ENCODE results near the gene DPF1. TPM values are rescaled to one million over a fixed set of nuclear protein-coding genes. Genes with fewer than 3 reads are reported as not detected.
"Not testable (repeated sequence)": the region's sequence is repeated elsewhere in the genome, so short reads cannot be mapped to it uniquely, and the experiment has no call there.

Gene DPF1
- total and polyA plus RNA-seq, 2 donors (not counting 1 experiment from before 2014, with no cell fraction given): not detected

GRCh38 chr19:38231918-38232317 is 7.9 kb upstream of the DPF1 start:
- peaks cover 0 to 14% (median 0%) of the 10 kb centered on the region in 3 donors for H3K9me3 ChIP-seq (ENCODE audit: control extremely low read depth in 1 of 3, control insufficient read depth in 2 of 3, insufficient read depth in 1 of 3, low read length in 2 of 3)
- peaks cover 0 to 62% (median 17%) of the 10 kb centered on the region in 4 experiments for H3K27me3 ChIP-seq (replicated peaks in 1 of 4; ENCODE audit: control extremely low read depth in 1 of 4, control insufficient read depth in 3 of 4, insufficient read depth in 4 of 4, low read length in 3 of 4)
- intact Hi-C loops (cut with micrococcal nuclease): no loop called here
- POLR2A ChIA-PET: no interaction called here
- H3K4me3 ChIP-seq (ENCODE audit: control extremely low read depth in 1 of 5, extremely low read depth in 1 of 5, insufficient read depth in 1 of 5, low read depth in 2 of 5, low read length in 4 of 5): no peak overlapping the region
- no peak overlapping the region for H3K4me2 ChIP-seq (replicated peaks; ENCODE audit: low read depth, low read length, poor library complexity, severe bottlenecking)
- H3K9me3 Mint-ChIP-seq (ENCODE audit: insufficient read depth): no peaks in the 10 kb centered on the region
- no peaks in the 10 kb centered on the region for H4K20me1 ChIP-seq (ENCODE audit: control insufficient read depth, insufficient read depth, low read length, poor library complexity, severe bottlenecking)
- WGBS (ENCODE audit: insufficient coverage): 88% methylated on average over 5 of the region's 7 CpGs
- H3K4me3 Mint-ChIP-seq: no peak overlapping the region
- peaks cover 25% of the 10 kb centered on the region for H3K27me3 Mint-ChIP-seq
- no peaks in the 10 kb centered on the region for H3K79me2 ChIP-seq (ENCODE audit: control insufficient read depth, insufficient read depth, low read length)
- no peak overlapping the region for H3K27ac Mint-ChIP-seq
- no peak for ATAC-seq (ENCODE audit: low read depth)
- H3K9ac ChIP-seq (ENCODE audit: low read length): no peak overlapping the region
- no peak for DNase-seq
- CTCF ChIA-PET: interaction anchor here (0.6 to 2.5 kb wide), 5 partner anchors 11 to 332 kb away, joined by 3 to 10 read pairs (median 5); partner anchors contain the start of gene CATSPERG
- no peaks in the 10 kb centered on the region for H3K36me3 ChIP-seq (replicated peaks in 1 of 2; ENCODE audit: control extremely low read depth in 1 of 2, control insufficient read depth in 1 of 2, extremely low read depth in 1 of 2, insufficient read depth in 2 of 2, low read length in 1 of 2)
- no peak overlapping the region for H2AFZ ChIP-seq (ENCODE audit: insufficient read depth, low read depth, low read length, poor library complexity, severe bottlenecking)
- H3K27ac ChIP-seq (ENCODE audit: low read length in 2 of 2): no peak overlapping the region
- H3K4me1 ChIP-seq (ENCODE audit: control insufficient read depth in 2 of 2, insufficient read depth in 2 of 2, low read length in 2 of 2): peaks cover 17 to 21% of the 10 kb centered on the region in 2 donors
- TF ChIP-seq CTCF (IDR thresholded peaks at IDR 0.05) (no peak), EZH2 (IDR thresholded peaks at IDR 0.05; ENCODE audit: borderline replicate concordance, insufficient read depth, low read depth, low read length, poor library complexity, severe bottlenecking) (no peak)
- H3K4me1 Mint-ChIP-seq: peaks cover 16% of the 10 kb centered on the region

- H3K9me3 Mint-ChIP-seq (ENCODE audit: insufficient read depth); H3K4me2 ChIP-seq (replicated peaks; ENCODE audit: low read depth, low read length, poor library complexity, severe bottlenecking); H3K79me2 ChIP-seq (ENCODE audit: control insufficient read depth, insufficient read depth, low read length); H3K27ac Mint-ChIP-seq; H3K36me3 ChIP-seq (replicated peaks in 1 of 2; ENCODE audit: control extremely low read depth in 1 of 2, control insufficient read depth in 1 of 2, extremely low read depth in 1 of 2, insufficient read depth in 2 of 2, low read length in 1 of 2); H4K20me1 ChIP-seq (ENCODE audit: control insufficient read depth, insufficient read depth, low read length, poor library complexity, severe bottlenecking); H3K4me3 ChIP-seq (ENCODE audit: control extremely low read depth in 1 of 5, extremely low read depth in 1 of 5, insufficient read depth in 1 of 5, low read depth in 2 of 5, low read length in 4 of 5); DNase-seq; ATAC-seq (ENCODE audit: low read depth); H3K9ac ChIP-seq (ENCODE audit: low read length); H3K27ac ChIP-seq (ENCODE audit: low read length in 2 of 2); H2AFZ ChIP-seq (ENCODE audit: insufficient read depth, low read depth, low read length, poor library complexity, severe bottlenecking); intact Hi-C loops (cut with micrococcal nuclease); H3K4me3 Mint-ChIP-seq: not testable (repeated sequence)
- Mint-ChIP-seq H3K4me1 (peaks cover 21% of the 10 kb centered on the region), H3K27me3 (peaks cover 36% of the 10 kb centered on the region)
- CTCF ChIA-PET: interaction anchor here (0.6 to 2.5 kb wide), 8 partner anchors 12 to 1991 kb away, joined by 3 to 10 read pairs (median 4); partner anchors contain the start of genes CATSPERG and PSMD8
- no CpG with 5 or more reads among the region's 3 CpGs for WGBS (ENCODE audit: insufficient coverage)
- H3K9me3 ChIP-seq (ENCODE audit: control extremely low read depth in 1 of 3, control insufficient read depth in 2 of 3, insufficient read depth in 1 of 3, low read length in 2 of 3): peaks cover 0 to 14% (median 0%) of the 10 kb centered on the region in 3 donors
- H3K4me1 ChIP-seq (ENCODE audit: control insufficient read depth in 2 of 2, insufficient read depth in 2 of 2, low read length in 2 of 2): peaks cover 21 to 22% of the 10 kb centered on the region in 2 donors
- H3K27me3 ChIP-seq (replicated peaks in 1 of 4; ENCODE audit: control extremely low read depth in 1 of 4, control insufficient read depth in 3 of 4, insufficient read depth in 4 of 4, low read length in 3 of 4): peaks cover 0 to 74% (median 26%) of the 10 kb centered on the region in 4 experiments
- POLR2A ChIA-PET: interaction anchor here (0.6 to 0.7 kb wide), 3 partner anchors 15 to 105 kb away, joined by 3 read pairs; partner anchors contain the start of gene CATSPERG
Observed at GRCh38 chr19:38230506-38231133, 6.6 kb upstream of the DPF1 start.
